Measurements from ENCODE around the gene SH3PXD2A. TPM values are rescaled to one million over a fixed set of nuclear protein-coding genes. Genes with fewer than 3 reads are reported as not detected.

SH3PXD2A gene
- total RNA-seq, 1 donor from 2014 or later = 67.3 TPM

GRCh38 chr10:103703941-103704919 lies 151.1 kb downstream of the SH3PXD2A start:
- DNase-seq = no peak

GRCh38 chr10:103701380-103702222 lies 153.8 kb downstream of the SH3PXD2A start:
- DNase-seq = no peak

- no peak for DNase-seq
Measured at GRCh38 chr10:103700436-103700715, 155.0 kb downstream of the SH3PXD2A start.

GRCh38 chr10:103699611-103700435 lies 155.6 kb downstream of the SH3PXD2A start:
- peak; percentile 32 for DNase-seq

DNA sequence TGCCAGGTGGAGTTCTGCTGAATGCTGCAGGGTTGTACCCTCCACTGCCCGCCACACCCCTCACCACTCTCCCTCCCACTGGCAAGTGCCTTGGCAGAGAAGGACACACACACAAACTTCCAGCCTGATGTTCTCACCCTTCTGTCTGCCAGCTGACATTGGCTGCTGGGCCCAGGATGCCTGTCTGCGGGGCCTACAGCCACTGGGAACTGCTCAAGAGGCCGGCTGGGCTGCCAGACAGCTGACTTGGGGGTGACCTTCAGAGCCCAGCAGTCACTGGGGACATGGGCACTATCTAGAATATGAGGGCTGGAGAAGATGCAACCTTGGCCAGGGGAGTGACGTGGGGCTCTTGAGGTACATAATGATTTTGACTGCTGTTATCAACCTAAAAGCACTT lies 157.1 kb downstream of the SH3PXD2A start:
- no peak for DNase-seq

- DNase-seq = no peak
Measured at GRCh38 chr10:103697787-103698186, 157.6 kb downstream of the SH3PXD2A start.

DNA sequence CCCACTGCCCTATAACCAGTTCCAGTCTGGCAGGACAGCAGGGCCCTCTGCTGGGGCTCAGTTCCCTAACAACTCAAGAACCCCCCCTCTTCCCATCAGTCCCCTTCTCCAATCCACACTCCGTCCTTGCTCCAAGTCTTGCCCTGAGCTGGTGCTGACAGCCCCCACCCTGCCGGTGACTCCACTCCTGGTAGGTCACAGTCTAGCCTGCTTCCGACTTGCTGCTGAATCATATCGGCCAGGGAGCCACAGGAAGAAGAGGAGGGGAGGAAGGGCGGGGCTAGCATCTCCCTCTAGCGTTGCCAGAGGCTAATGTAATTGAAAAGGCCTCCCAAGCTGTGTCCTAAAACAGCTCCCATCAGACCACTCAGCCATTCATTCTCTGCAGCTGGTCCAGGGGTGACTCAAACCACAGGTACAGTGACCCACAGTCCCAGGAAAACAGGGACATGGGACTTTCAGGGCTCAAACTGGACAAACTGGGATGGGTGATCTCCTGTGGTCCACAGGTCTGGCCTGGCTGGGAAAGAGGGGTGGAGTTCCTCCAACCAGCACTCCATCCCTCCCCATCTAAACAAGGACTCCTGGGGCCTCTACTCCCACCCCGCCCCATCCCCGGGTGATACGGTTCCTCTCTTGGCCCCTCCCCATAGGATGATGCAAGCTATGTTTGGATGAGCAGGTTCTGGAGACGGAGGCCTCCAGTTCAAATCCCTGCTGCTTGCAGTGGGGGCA lies 158.8 kb downstream of the SH3PXD2A start:
- DNase-seq = no peak

GRCh38 chr10:103696094-103696410 lies 159.3 kb downstream of the SH3PXD2A start:
- DNase-seq = no peak

- DNase-seq = no peak
Measured at GRCh38 chr10:103695584-103696005, 159.8 kb downstream of the SH3PXD2A start.

GRCh38 chr10:103693812-103694205 lies 161.6 kb downstream of the SH3PXD2A start:
- no peak for DNase-seq

GRCh38 chr10:103692952-103693811 lies 162.2 kb downstream of the SH3PXD2A start:
- peak; percentile 45 for DNase-seq

GRCh38 chr10:103692436-103692951 lies 162.9 kb downstream of the SH3PXD2A start:
- DNase-seq = peak; percentile 39

- DNase-seq = peak; percentile 35
Measured at GRCh38 chr10:103691723-103692435, 163.5 kb downstream of the SH3PXD2A start.

DNA sequence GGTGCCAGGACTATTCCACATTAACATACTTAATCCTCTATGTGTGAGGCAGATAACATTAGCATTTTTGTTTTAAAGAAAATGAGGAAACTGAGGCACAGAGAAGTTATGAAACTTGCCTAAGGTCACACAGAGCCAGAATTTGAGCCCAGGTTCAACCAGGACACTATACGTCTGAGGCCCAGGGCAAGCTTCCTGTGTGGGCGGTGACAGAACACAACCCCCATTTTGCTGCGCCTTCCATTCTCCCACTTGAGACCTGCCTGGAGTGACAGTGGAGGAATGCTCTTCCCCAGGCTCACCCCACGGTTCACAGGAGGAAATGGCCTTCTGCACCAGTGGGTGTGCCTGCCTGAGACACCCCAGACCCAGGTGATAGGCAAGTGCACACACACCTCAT lies 164.1 kb downstream of the SH3PXD2A start:
- DNase-seq = no peak

DNA sequence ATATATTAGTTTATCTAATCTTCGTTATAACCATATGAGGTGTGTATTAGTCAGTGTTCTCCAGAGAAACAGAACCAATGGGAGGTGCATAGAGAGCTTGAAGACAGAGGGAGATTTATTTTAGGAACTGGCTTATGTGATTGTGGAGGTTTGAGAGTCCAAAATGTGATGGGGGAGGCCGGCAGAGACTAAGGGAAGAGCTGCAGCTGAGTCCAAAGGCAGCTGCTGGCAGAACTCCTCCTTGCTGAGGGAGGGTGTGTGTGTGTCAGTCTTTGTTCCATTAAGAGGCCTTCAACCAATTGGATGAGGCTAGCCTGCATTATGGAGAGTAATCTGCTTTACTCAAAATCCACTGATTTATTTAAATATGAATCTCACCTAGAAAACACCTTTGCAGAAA lies 165.1 kb downstream of the SH3PXD2A start:
- DNase-seq = peak; percentile 41

DNA sequence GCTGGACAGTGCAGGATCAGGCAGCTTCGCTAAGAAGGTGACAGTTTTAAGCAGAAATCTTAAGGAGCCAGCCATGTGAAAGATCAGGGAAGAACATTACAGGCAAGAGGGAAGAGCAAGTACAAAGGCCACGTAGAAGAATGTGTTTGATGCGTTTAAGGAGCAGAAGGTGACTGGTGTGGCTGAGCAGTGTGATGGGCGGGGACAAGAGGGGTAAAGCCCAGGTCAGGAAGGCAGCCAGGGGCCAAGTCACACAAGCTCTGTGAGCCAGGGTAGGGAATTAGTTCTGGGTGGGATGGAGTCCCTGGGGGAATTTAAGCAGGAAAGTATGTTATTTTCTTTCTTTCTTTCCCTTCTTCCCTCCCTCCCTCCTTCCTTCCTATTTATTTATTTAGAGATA lies 166.9 kb downstream of the SH3PXD2A start:
- DNase-seq = no peak

DNA sequence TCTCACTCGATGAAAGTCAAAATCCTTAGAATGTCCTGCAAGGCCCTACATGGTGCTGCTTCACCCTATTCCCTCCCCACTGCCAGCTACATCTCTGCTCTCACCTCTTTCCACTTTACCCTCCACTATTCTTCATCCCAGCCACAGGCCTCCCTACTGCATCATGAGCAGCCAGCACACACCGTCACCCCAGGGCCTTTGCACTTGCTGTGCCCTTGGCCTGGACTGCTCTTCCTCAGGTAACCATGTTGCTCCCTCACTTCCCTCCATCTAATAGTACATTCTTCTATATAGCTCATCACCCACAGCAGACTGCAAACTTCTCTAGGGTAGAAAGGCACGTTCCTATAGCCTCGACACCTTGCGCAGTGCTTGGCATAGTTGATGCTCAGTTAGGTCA lies 167.7 kb downstream of the SH3PXD2A start:
- DNase-seq = no peak

DNA sequence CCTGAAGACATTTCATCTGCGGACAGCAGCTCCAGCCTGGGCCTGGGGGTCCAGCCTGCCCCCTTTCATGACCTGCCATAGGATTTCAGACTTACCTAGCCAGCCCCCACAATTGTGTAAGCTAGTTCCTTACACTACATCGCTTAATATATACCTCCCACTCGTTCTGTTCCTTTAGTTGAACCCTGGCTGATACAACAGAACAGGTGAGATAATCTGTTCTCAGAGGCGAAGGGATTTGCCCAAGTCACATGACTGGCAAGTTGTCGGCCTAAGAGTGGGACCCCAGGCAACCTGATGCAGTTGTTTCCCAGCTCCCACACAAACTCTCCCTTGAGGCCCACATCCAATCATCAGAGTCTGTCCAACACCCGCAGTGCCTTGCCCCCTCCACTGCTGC lies 168.2 kb downstream of the SH3PXD2A start:
- no peak for DNase-seq

DNA sequence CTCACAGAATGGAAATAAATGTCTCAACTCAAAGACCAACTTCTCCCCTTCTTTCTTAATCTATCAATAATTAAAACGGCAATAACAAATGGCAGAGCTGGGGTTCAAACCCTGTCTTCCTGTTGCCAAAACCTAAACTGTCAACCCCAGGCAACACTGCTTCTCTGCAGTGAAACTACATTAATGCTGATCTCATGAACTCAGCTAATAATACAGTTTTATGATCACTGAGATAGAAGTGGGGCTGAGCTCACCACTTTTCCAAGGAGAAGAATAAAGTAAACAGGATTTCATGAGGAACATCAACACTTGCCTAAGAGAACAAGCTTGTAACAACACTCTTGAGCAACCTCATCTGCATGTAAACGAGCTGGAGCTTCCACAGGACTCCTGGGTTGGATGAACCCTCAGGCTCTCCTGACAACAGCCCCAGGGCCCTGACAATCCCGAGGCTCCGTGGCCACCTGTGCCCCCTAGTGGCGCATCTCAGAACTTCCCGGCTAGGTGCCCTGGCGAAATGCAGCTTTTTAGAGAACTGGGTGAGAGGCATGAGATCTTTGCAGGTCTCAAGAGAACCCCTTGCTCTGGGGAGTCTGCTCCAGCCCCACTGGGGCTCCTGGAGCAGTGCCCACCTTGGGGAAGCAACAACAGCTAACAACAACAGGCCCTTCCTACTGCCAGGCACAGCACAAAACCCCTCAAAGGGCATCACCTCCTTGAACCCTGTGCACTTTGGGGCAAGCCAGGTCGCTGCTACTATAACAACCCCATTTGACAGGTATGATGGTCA lies 169.3 kb downstream of the SH3PXD2A start:
- peak; percentile 84 for DNase-seq
